NCI-H1092 (cell line): ENCODE measurements around the gene GCLM.
"Not testable (repeated sequence)": the region's sequence is repeated elsewhere in the genome, so short reads cannot be mapped to it uniquely, and the experiment has no call there.

Source experiments
- DNase-seq: peaks from one replicate; lab custom pipeline; 2025; lab: John Stamatoyannopoulos, UW

GCLM gene

GRCh38 chr1:93909146-93910050 lies at the start of gene GCLM:
GCLM (minus strand) TSS chr1:93909430; CDS start chr1:93909163, 267 bp downstream.
- DNase-seq: peak; percentile 81

- DNase-seq: no peak
Observed at GRCh38 chr1:93958726-93959100, 49.5 kb upstream of the GCLM start.

GRCh38 chr1:93958032-93958725 lies 48.9 kb upstream of the GCLM start:
- no peak for DNase-seq

DNA sequence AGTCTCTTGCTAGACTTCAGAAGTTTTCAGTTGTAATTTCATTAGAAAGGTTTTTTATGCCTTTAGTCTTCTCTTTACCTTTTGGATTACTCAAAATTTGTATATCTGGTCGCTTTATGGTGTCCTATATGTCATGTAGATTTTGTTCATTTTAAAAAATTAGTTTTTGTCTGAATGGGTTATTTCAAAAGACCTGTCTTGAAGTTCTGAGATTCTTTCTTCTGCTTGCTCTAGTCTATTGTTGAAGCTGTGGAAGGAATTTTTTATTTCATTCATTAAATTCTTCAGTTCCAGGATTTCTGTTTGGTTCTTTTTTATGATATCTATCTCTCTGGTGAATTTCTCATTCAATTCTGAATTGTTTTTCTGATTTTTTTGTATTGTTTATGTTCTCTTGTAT lies 46.5 kb upstream of the GCLM start:
- no peak for DNase-seq

- not testable (repeated sequence) for DNase-seq
Observed at GRCh38 chr1:93947002-93947686, 37.9 kb upstream of the GCLM start.

- DNase-seq: no peak
Observed at GRCh38 chr1:93938461-93939145, 29.4 kb upstream of the GCLM start.

- DNase-seq: no peak
Observed at GRCh38 chr1:93937997-93938396, 28.8 kb upstream of the GCLM start.

- no peak for DNase-seq
Observed at GRCh38 chr1:93925206-93925605, 16.0 kb upstream of the GCLM start.

DNA sequence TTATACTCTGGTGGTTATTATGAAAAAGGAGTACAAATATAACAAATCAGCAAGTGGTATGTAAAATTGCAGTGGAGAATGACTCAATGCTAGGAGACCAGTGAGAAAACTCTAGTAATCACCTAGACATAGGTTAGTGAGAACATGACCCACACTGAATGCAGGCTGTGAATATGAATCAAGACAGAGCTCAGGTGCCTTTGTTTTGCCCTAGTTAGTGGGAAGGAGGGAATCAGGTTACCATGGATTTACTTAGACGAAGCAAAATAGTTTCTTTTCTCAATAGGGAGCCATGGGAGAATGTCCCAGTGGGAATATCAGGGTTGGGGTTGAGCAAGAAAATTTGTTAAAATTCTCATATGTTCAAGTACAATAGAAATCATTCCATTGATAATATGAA lies 10.6 kb upstream of the GCLM start:
- no peak for DNase-seq

GRCh38 chr1:93917302-93917701 lies 8.1 kb upstream of the GCLM start:
- no peak for DNase-seq

- DNase-seq: not testable (repeated sequence)
Observed at GRCh38 chr1:93910880-93911279, 1.6 kb upstream of the GCLM start.

GRCh38 chr1:93910305-93910704 lies 1.1 kb upstream of the GCLM start:
- no peak for DNase-seq

- no peak for DNase-seq
Observed at GRCh38 chr1:93908394-93909145, 660 bp downstream of the GCLM start.

DNA sequence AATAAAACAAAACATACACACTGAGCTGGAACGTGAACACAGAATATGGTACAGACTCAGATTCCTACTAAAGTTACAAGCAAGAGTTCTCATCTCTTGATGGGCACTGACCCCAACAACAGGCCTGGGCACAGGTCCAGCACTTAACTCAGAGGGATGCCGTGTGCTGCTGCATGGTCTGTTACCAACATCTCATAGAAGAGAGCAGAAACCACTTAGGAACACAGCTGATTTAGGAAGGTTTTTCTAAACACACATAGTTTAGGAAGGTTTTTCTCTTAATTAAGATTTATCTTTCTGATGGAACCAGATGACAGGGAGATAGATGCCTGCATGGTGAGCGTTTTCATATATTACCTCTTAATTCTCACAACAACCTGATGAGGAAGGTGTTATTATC lies 1.5 kb downstream of the GCLM start:
- DNase-seq: peak; percentile 35

DNA sequence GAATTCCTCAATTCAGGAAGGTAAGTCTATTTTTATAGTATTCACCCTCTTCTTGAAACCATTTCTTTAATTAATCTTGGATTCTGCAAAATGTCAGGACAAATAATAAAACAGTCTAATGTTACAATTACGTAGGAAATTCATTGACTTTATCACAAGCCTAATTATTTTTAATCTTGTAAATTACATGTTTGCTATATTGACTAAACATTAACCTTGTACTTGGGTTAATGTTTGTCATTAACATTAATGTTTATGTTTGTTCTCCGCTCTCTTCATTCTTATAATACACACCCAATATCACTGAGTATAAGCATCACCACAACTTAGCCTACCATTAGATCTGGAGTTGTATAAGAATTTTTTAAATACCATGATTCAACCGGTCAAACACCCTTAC lies 2.8 kb downstream of the GCLM start:
- DNase-seq: no peak

DNA sequence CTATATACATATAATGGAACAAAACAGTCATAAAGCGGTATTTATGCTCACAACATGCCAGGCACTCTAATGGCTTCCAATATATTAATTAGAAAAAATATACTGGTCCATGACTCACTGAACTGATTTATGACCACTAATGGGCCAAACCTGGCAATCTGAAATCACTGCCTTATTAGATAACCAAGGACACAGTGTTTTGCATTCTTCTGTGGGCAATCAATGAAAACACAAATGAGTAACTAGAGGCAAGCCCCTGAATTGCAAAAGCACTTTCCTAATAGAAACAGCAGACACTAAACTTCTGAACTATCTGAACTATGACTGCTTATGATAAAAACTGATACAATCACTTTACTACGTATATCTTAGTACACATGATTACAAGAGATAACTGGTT lies 3.5 kb downstream of the GCLM start:
- DNase-seq: no peak

DNA sequence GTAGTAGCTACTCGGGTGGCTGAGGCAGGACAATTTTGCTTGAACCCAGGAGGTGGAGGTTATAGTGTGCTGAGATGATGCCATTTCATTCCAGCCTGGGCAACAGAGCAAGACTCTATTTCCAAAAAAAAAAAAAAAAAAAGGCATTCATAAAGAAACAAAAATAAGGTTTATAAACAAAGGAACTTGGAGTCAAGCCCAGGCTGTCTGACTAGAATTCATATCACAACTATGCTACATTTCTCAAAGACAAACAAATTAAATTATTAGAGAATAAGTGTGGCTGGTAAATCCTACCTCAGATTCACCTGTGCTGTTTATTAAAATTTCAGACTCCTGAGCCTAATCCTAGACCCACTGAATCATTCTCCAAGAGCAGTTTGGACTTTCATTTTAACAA lies 4.2 kb downstream of the GCLM start:
- no peak for DNase-seq

- no peak for DNase-seq
Observed at GRCh38 chr1:93904228-93904627, 5.0 kb downstream of the GCLM start.

DNA sequence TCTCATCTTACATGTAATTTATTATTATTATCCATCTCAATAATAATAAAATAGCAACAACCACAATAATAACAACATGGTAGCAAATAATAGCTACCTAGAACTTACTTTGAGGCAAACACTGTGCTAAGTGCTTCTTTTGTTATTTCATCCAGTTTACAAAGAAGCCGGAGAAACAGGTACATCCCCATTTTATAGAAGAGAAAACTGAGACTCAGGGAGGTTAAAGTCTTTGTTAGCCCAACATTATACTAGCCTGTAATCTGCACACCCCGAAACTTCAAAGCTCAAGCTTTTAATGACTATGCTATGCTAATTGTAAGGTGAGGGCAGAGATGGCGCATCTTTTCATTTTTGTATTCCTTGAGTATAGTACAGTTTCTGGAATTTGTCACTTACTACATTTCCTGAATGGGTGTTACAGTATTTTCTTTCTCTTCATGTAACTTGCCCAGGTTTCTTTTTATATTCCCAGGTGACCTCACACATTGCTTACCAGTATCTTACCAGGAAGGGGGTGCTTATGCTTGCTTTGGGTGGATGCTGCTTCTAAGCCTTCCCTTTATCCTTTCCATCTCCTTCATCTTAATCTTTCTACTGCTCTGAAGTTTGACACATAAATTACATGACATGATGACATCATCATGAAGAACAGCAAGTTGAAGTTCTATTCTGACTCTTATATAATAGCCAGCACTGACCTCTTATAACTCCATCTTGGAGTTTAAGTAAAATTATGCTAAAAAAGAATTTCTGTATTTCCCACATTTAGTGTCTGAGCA lies 8.3 kb downstream of the GCLM start:
- DNase-seq: no peak

DNA sequence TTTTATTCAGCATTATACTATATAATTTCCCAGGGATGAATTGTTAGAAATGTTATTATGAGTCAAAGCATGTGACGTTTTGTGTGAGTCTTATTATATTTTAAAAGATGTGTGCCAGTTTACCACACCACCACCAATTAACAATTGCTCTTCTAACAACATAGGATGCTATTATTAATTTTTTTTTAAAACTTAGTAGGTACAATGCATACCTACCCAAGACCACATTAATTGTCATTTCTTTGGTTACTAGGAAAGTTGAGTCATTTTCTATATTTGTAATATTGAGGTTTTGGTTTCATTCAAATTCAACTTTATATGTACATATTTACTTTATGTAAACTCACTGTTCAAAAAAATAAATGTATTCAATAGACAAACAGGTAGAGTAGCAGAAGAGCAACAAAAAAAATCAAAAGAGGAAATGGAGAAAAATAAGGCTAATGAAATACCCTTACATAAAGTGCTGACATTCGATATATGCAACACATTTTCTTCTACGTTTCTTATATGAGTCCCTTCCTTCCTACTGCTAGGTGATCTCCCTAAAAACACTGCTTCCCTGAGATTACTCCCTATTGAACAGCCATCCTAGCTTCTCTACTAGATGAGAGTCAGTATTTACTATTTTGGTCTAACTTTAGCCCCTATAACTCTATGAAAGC lies 9.6 kb downstream of the GCLM start:
- DNase-seq: no peak
